GM12878 (cell line): Measurements from ENCODE around the gene CHST8. TPM values are rescaled to one million over a fixed set of nuclear protein-coding genes. Genes with fewer than 3 reads are reported as not detected.

ENCODE experiments used
- ATAC-seq: fragments of 200-7000 bp; cut with Tn5 transposase; 3 replicates; pipeline ENCODE4 v1.9.1; 2020; ENCODE audit warnings: mild to moderate bottlenecking, moderate library complexity
- BruUV-seq: library from RNA; stranded (reverse); fragments of 400-500 nt; replicated peaks from 2 replicates; lab custom pipeline; 2021; lab: Mats Ljungman, UMichigan
- CTCF ChIA-PET: fragments of 300-600 bp; sonication (Branson Sonifier 250); formaldehyde crosslinking; extraction: SDS; loops from one replicate; lab custom pipeline; 2021; ENCODE audit warnings: inconsistent platforms; lab: Yijun Ruan, JAX
- POLR2A ChIA-PET: fragments of 350-600 bp; formaldehyde crosslinking; extraction: SDS; loops from one replicate; lab custom pipeline; 2021; ENCODE audit warnings: inconsistent platforms; lab: Charles Lee
- RAD21 ChIA-PET: fragments of 300-600 bp; sonication (Branson Sonifier 250); formaldehyde crosslinking; loops from one replicate; lab custom pipeline; 2023; ENCODE audit warnings: antibody characterized with exemption; ENCODE audit not compliant: unreplicated experiment; lab: Charles Lee
- SMC1A ChIA-PET: fragments of 300-600 bp; sonication (Branson Sonifier 250); formaldehyde crosslinking; loops from one replicate; lab custom pipeline; 2023; ENCODE audit not compliant: unreplicated experiment, uncharacterized antibody; lab: Charles Lee
- DNase-seq: peaks from one replicate; pipeline ENCODE4 v3.0.0-alpha.2; 2011; ENCODE audit warnings: low read depth, low spot score
- FAIRE-seq: peaks from 3 replicates; lab custom pipeline; 2011; peaks lifted over from hg19 to GRCh38; lab: Jason Lieb, UNC
- H2AFZ ChIP-seq: 2 replicates; pipeline ENCODE4 v1.6.0; 2011; ENCODE audit warnings: low read depth, low read length, control low read depth; ENCODE audit not compliant: control insufficient read depth
- H3K27ac ChIP-seq: 2 replicates; pipeline ENCODE4 v1.5.1; 2011; ENCODE audit warnings: control low read depth; ENCODE audit not compliant: control insufficient read depth, insufficient read depth
- H3K27me3 ChIP-seq, 2 experiments: replicated peaks in 1 of 2; 2 replicates each; pipeline versions ENCODE4 v1.6.0 to v1.6.1; 2011; ENCODE audit warnings: low read length in 1 of 2; ENCODE audit not compliant: control insufficient read depth in 2 of 2, insufficient read depth in 2 of 2
- H3K36me3 ChIP-seq, 2 experiments: 2 replicates each; pipeline ENCODE4 v1.5.1; 2011; ENCODE audit warnings: low read length in 1 of 2; ENCODE audit not compliant: control insufficient read depth in 2 of 2, insufficient read depth in 2 of 2
- H3K4me1 ChIP-seq: 2 replicates; pipeline ENCODE4 v1.6.1; 2011; ENCODE audit warnings: mild to moderate bottlenecking, low read length, moderate library complexity, mixed read lengths; ENCODE audit not compliant: control insufficient read depth, insufficient read depth
- H3K4me2 ChIP-seq: 2 replicates; pipeline ENCODE4 v1.6.0; 2011; ENCODE audit warnings: control low read depth; ENCODE audit not compliant: control insufficient read depth, insufficient read depth
- H3K4me3 ChIP-seq: fragments of 200-600 bp; sonication (generic); 2 replicates; pipeline ENCODE4 v1.5.1; 2016
- H3K79me2 ChIP-seq: 2 replicates; pipeline ENCODE4 v1.6.0; 2011; ENCODE audit warnings: low read length; ENCODE audit not compliant: control insufficient read depth, insufficient read depth
- H3K9ac ChIP-seq: 2 replicates; pipeline ENCODE4 v1.8.0; 2011; ENCODE audit warnings: low read length, control low read depth, mixed read lengths; ENCODE audit not compliant: control insufficient read depth, insufficient read depth
- H3K9me3 ChIP-seq: replicated peaks from 3 replicates; pipeline ENCODE4 v1.5.1; 2011; ENCODE audit warnings: mild to moderate bottlenecking, low read length; ENCODE audit not compliant: control insufficient read depth, insufficient read depth
- H4K20me1 ChIP-seq: 2 replicates; pipeline ENCODE4 v1.6.0; 2011; ENCODE audit not compliant: control insufficient read depth, insufficient read depth
- BHLHE40 ChIP-seq, 2 experiments: fragments of 450-650 bp in 1 of 2; IDR thresholded peaks; 2 replicates each; pipeline ENCODE4 v1.6.1; 2011 to 2017; ENCODE audit warnings: low read depth in 2 of 2, borderline replicate concordance in 1 of 2, improper control_type of control experiment in 1 of 2, low read length in 1 of 2, mild to moderate bottlenecking in 1 of 2
- BMI1 ChIP-seq: fragments of 450-650 bp; IDR thresholded peaks from 2 replicates; pipeline ENCODE4 v1.6.1; 2016; ENCODE audit warnings: mild to moderate bottlenecking, moderate library complexity, borderline replicate concordance
- ETV6 ChIP-seq, 2 experiments: fragments of 450-650 bp in 1 of 2; IDR thresholded peaks in 1 of 2; conservative IDR thresholded peaks in 1 of 2; 2 replicates each; pipeline ENCODE4 v1.6.1; 2014; ENCODE audit warnings: antibody characterized with exemption in 1 of 2, borderline replicate concordance in 1 of 2, low read depth in 1 of 2, mild to moderate bottlenecking in 1 of 2, moderate library complexity in 1 of 2
- HDGF ChIP-seq: fragments of 450-650 bp; IDR thresholded peaks from 2 replicates; pipeline ENCODE4 v1.6.1; 2016; ENCODE audit warnings: antibody characterized with exemption
- JUND ChIP-seq: IDR thresholded peaks from 2 replicates; pipeline ENCODE4 v1.6.1; 2012; ENCODE audit warnings: low read depth, mild to moderate bottlenecking, low read length, improper control_type of control experiment, moderate library complexity
- NFYA ChIP-seq: IDR thresholded peaks from 2 replicates; pipeline ENCODE4 v1.6.1; 2011; ENCODE audit warnings: low read depth, mild to moderate bottlenecking, low read length, improper control_type of control experiment, borderline replicate concordance
- YY1 ChIP-seq: IDR thresholded peaks from 2 replicates; pipeline ENCODE4 v1.6.1; 2011; ENCODE audit warnings: low read depth, mild to moderate bottlenecking, low read length
- ZNF24 ChIP-seq: fragments of 450-650 bp; IDR thresholded peaks from 2 replicates; pipeline ENCODE4 v1.6.1; 2017; ENCODE audit warnings: antibody characterized with exemption, mild to moderate bottlenecking
- WGBS: methylation state at CpG from one replicate; pipeline ENCODE4 v1.1.6; 2016; ENCODE audit warnings: low lambda C conversion rate; ENCODE audit not compliant: insufficient replicate concordance, insufficient coverage; ENCODE audit errors: missing lambda C conversion rate; 5-methylcytosine and 5-hydroxymethylcytosine counted together
- in situ Hi-C: fragments of 300-500 bp; cut with MboI; formaldehyde crosslinking; loops from 9 replicates; pipeline ENCODE4 v1.14.3; 2018; ENCODE audit warnings: mixed read lengths
- intact Hi-C: fragments of 100-400 bp; cut with micrococcal nuclease; formaldehyde crosslinking; loops from one replicate; pipeline ENCODE4 v1.14.2; 2022; ENCODE audit not compliant: unreplicated experiment
- polyA plus RNA-seq, 11 experiments: library from polyadenylated mRNA; depleted of rRNA in 4 of 11; unstranded in 6 of 11; stranded (reverse) in 5 of 11; fragments of >200 nt; fragmentation: Nextera tagmentation in 4 of 11; fragmentation: Illumina TruSeq in 1 of 11; extraction: Ambion mirVana in 4 of 11; extraction: Trizol in 1 of 11; gene quantifications; 1 replicate in 1 of 11; 2 replicates in 10 of 11; pipeline versions ENCODE4 v1.2.1 to v1.2.3, GENCODE V29; 2011 to 2016; ENCODE audit warnings: inconsistent platforms in 2 of 11, missing spikeins in 2 of 11, low read depth in 1 of 11
- total RNA-seq, 4 experiments: library from RNA; depleted of rRNA in 3 of 4; stranded (reverse); fragments of >200 nt in 3 of 4; fragmentation: Illumina TruSeq in 1 of 4; extraction: Trizol in 1 of 4; gene quantifications; 2 replicates each; pipeline versions ENCODE4 v1.2.1 to v1.2.3, GENCODE V29; 2013 to 2021
- TF ChIP-seq, protein P1 (sequence below): fragments of 450-650 bp; IDR thresholded peaks from 2 replicates; pipeline ENCODE4 v1.6.1; 2017; ENCODE audit warnings: borderline replicate concordance

The CHST8 gene
- total and polyA plus RNA-seq, 10 of the 15 experiments (the other 5 are each of a cell fraction or from before 2014, with no cell fraction given), result 0.06 TPM; not detected in 9

DNA sequence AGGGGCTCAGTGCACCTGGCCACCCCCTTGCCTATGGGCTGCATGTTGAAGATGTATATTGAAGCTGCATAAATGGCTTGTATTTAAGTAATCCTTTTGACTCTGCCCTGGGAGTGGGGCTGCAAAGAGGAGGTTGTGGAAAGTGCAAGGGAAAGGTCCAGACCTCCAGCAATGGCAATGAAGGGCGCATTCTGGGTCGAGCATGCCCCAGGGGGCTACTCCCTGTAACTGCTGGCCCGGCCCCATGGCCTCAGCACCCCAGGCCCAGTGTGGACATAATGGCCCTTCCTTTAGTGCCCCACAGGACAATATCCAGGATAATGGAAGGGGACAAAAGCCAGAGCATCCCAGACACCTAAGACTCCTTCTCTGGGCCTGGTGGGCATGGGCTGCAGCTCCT lies 43.1 kb upstream of the CHST8 start:
- H4K20me1 ChIP-seq, result no peaks in the 10 kb centered on the region
- no peak for TF ChIP-seq JUND
- ATAC-seq, result no peak
- H3K27me3 ChIP-seq, result no peaks in the 10 kb centered on the region
- 0% methylated on average over 3 of the region's 3 CpGs for WGBS
- no peaks in the 10 kb centered on the region for H3K36me3 ChIP-seq
- H2AFZ ChIP-seq, result no peak overlapping the region
- CTCF ChIA-PET, result no interaction called here
- no peaks in the 10 kb centered on the region; the same call in 2 of the 3 replicates for H3K9me3 ChIP-seq
- FAIRE-seq, result no peak
- H3K4me2 ChIP-seq, result no peak overlapping the region
- POLR2A ChIA-PET, result no interaction called here
- SMC1A ChIA-PET, result no interaction called here
- H3K79me2 ChIP-seq, result no peaks in the 10 kb centered on the region
- intact Hi-C loops, result no loop called here
- H3K4me1 ChIP-seq, result no peaks in the 10 kb centered on the region
- no peak overlapping the region for H3K9ac ChIP-seq
- H3K27ac ChIP-seq, result no peak overlapping the region
- DNase-seq, result no peak
- in situ Hi-C loops, result no loop called here
- no peak overlapping the region for H3K4me3 ChIP-seq
- no TSS peak for BruUV-seq
- RAD21 ChIA-PET, result no interaction called here

DNA sequence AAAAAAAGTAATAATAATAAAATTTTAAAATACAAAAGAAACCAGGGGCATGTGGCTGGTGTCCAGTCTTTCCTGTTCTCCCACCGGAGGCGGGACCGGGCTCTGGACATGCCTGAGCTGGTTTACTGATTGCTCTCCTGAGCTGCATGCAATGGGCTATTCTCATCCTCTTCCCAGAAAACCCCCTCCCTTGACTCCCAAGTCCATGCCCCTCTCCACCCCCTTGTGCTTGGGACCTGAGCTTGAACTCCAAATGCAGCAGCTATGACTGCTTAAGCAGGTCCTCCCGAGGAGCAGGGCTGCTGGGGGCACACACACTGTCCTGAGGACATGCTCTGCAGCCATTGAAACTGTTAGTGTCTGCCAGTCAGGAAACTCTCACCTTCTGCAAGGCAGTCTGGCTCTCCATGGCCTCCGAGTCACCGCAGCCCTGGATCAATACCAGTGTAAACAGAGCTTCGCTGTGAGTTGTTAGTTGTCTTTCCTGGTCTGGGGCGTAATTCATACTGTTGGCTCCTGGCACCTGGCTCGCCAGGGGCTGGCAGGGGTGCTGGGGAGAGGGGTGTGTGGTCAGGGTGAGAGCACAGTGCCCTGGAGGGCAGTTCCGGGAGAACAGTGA lies 41.6 kb upstream of the CHST8 start:
- RAD21 ChIA-PET, result no interaction called here

More for the DNA sequence above, 41.6 kb upstream of the CHST8 start:
- DNase-seq, result no peak
- H3K4me1 ChIP-seq, result no peaks in the 10 kb centered on the region
- intact Hi-C loops, result no loop called here
- WGBS, result 31% methylated on average over 10 of the region's 10 CpGs
- TF ChIP-seq HDGF (no peak), YY1 (no peak), ZNF24 (no peak), BMI1 (no peak), BHLHE40 (IDR thresholded peaks at IDR 0.05; ENCODE audit: borderline replicate concordance in 1 of 2, low read depth in 2 of 2, low read length in 1 of 2) (no peak), ETV6 (conservative IDR thresholded peaks at IDR 0.05 in 1 of 2, IDR thresholded peaks at IDR 0.05 in 1 of 2; ENCODE audit: borderline replicate concordance in 1 of 2, low read depth in 1 of 2) (no peak), NFYA (no peak)
- TF ChIP-seq, protein P1, sequence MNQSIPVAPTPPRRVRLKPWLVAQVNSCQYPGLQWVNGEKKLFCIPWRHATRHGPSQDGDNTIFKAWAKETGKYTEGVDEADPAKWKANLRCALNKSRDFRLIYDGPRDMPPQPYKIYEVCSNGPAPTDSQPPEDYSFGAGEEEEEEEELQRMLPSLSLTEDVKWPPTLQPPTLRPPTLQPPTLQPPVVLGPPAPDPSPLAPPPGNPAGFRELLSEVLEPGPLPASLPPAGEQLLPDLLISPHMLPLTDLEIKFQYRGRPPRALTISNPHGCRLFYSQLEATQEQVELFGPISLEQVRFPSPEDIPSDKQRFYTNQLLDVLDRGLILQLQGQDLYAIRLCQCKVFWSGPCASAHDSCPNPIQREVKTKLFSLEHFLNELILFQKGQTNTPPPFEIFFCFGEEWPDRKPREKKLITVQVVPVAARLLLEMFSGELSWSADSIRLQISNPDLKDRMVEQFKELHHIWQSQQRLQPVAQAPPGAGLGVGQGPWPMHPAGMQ, result no peak
- TF ChIP-seq, all 136 proteins: peak for 0
- FAIRE-seq, result no peak
- Histone ChIP-seq H3K27ac (no peak overlapping the region), H3K9ac (no peak overlapping the region), H3K79me2 (no peaks in the 10 kb centered on the region), H3K27me3 (no peaks in the 10 kb centered on the region), H4K20me1 (no peaks in the 10 kb centered on the region), H3K9me3 (no peaks in the 10 kb centered on the region), H3K36me3 (no peaks in the 10 kb centered on the region), H2AFZ (no peak overlapping the region), H3K4me2 (no peak overlapping the region), H3K4me3 (no peak overlapping the region)
- CTCF ChIA-PET, result no interaction called here
- no peak for ATAC-seq
- POLR2A ChIA-PET, result no interaction called here
- no TSS peak for BruUV-seq
- SMC1A ChIA-PET, result no interaction called here
- in situ Hi-C loops, result no loop called here
